GM12878 (cell line): ENCODE data around the gene GALR3. TPM values are rescaled to one million over a fixed set of nuclear protein-coding genes. Genes with fewer than 3 reads are reported as not detected.

Experiments used
- ATAC-seq: fragments of 200-7000 bp; cut with Tn5 transposase; 3 replicates; pipeline ENCODE4 v1.9.1; 2020; ENCODE audit warnings: mild to moderate bottlenecking, moderate library complexity
- BruUV-seq: library from RNA; stranded (reverse); fragments of 400-500 nt; replicated peaks from 2 replicates; lab custom pipeline; 2021; lab: Mats Ljungman, UMichigan
- CTCF ChIA-PET: fragments of 300-600 bp; sonication (Branson Sonifier 250); formaldehyde crosslinking; extraction: SDS; loops from one replicate; lab custom pipeline; 2021; ENCODE audit warnings: inconsistent platforms; lab: Yijun Ruan, JAX
- POLR2A ChIA-PET: fragments of 350-600 bp; formaldehyde crosslinking; extraction: SDS; loops from one replicate; lab custom pipeline; 2021; ENCODE audit warnings: inconsistent platforms; lab: Charles Lee
- RAD21 ChIA-PET: fragments of 300-600 bp; sonication (Branson Sonifier 250); formaldehyde crosslinking; loops from one replicate; lab custom pipeline; 2023; ENCODE audit warnings: antibody characterized with exemption; ENCODE audit not compliant: unreplicated experiment; lab: Charles Lee
- SMC1A ChIA-PET: fragments of 300-600 bp; sonication (Branson Sonifier 250); formaldehyde crosslinking; loops from one replicate; lab custom pipeline; 2023; ENCODE audit not compliant: unreplicated experiment, uncharacterized antibody; lab: Charles Lee
- DNase-seq: peaks from one replicate; pipeline ENCODE4 v3.0.0-alpha.2; 2011; ENCODE audit warnings: low read depth, low spot score
- FAIRE-seq: peaks from 3 replicates; lab custom pipeline; 2011; peaks lifted over from hg19 to GRCh38; lab: Jason Lieb, UNC
- H2AFZ ChIP-seq: 2 replicates; pipeline ENCODE4 v1.6.0; 2011; ENCODE audit warnings: low read depth, low read length, control low read depth; ENCODE audit not compliant: control insufficient read depth
- H3K27ac ChIP-seq: 2 replicates; pipeline ENCODE4 v1.5.1; 2011; ENCODE audit warnings: control low read depth; ENCODE audit not compliant: control insufficient read depth, insufficient read depth
- H3K27me3 ChIP-seq, 2 experiments: replicated peaks in 1 of 2; 2 replicates each; pipeline versions ENCODE4 v1.6.0 to v1.6.1; 2011; ENCODE audit warnings: low read length in 1 of 2; ENCODE audit not compliant: control insufficient read depth in 2 of 2, insufficient read depth in 2 of 2
- H3K36me3 ChIP-seq, 2 experiments: 2 replicates each; pipeline ENCODE4 v1.5.1; 2011; ENCODE audit warnings: low read length in 1 of 2; ENCODE audit not compliant: control insufficient read depth in 2 of 2, insufficient read depth in 2 of 2
- H3K4me1 ChIP-seq: 2 replicates; pipeline ENCODE4 v1.6.1; 2011; ENCODE audit warnings: mild to moderate bottlenecking, low read length, moderate library complexity, mixed read lengths; ENCODE audit not compliant: control insufficient read depth, insufficient read depth
- H3K4me2 ChIP-seq: 2 replicates; pipeline ENCODE4 v1.6.0; 2011; ENCODE audit warnings: control low read depth; ENCODE audit not compliant: control insufficient read depth, insufficient read depth
- H3K4me3 ChIP-seq: fragments of 200-600 bp; sonication (generic); 2 replicates; pipeline ENCODE4 v1.5.1; 2016
- H3K79me2 ChIP-seq: 2 replicates; pipeline ENCODE4 v1.6.0; 2011; ENCODE audit warnings: low read length; ENCODE audit not compliant: control insufficient read depth, insufficient read depth
- H3K9ac ChIP-seq: 2 replicates; pipeline ENCODE4 v1.8.0; 2011; ENCODE audit warnings: low read length, control low read depth, mixed read lengths; ENCODE audit not compliant: control insufficient read depth, insufficient read depth
- H3K9me3 ChIP-seq: replicated peaks from 3 replicates; pipeline ENCODE4 v1.5.1; 2011; ENCODE audit warnings: mild to moderate bottlenecking, low read length; ENCODE audit not compliant: control insufficient read depth, insufficient read depth
- H4K20me1 ChIP-seq: 2 replicates; pipeline ENCODE4 v1.6.0; 2011; ENCODE audit not compliant: control insufficient read depth, insufficient read depth
- ATF7 ChIP-seq: fragments of 450-650 bp; IDR thresholded peaks from 2 replicates; pipeline ENCODE4 v1.6.1; 2016; ENCODE audit warnings: low read depth, mild to moderate bottlenecking
- BACH1 ChIP-seq: fragments of 450-650 bp; IDR thresholded peaks from 2 replicates; pipeline ENCODE4 v1.6.1; 2017; ENCODE audit warnings: mild to moderate bottlenecking, borderline replicate concordance
- BCL11A ChIP-seq: IDR thresholded peaks from 2 replicates; pipeline ENCODE4 v1.6.1; 2011; ENCODE audit warnings: low read depth, low read length
- HDAC6 ChIP-seq: fragments of 200-600 bp; sonication (generic); IDR thresholded peaks from one replicate; pipeline ENCODE4 v1.8.0; 2017; ENCODE audit warnings: antibody characterized with exemption; ENCODE audit not compliant: unreplicated experiment
- IRF5 ChIP-seq: fragments of 450-650 bp; IDR thresholded peaks from 2 replicates; pipeline ENCODE4 v1.6.1; 2017; ENCODE audit warnings: borderline replicate concordance
- MLLT1 ChIP-seq: fragments of 450-650 bp; IDR thresholded peaks from 2 replicates; pipeline ENCODE4 v1.6.1; 2016; ENCODE audit warnings: mild to moderate bottlenecking
- MYC ChIP-seq: IDR thresholded peaks from 2 replicates; pipeline ENCODE4 v1.6.1; 2011; ENCODE audit warnings: mild to moderate bottlenecking, low read length, moderate library complexity, inconsistent platforms; ENCODE audit not compliant: insufficient read depth, insufficient replicate concordance, insufficient read length, severe bottlenecking
- RAD21 ChIP-seq: IDR thresholded peaks from 2 replicates; pipeline ENCODE4 v1.6.1; 2011; ENCODE audit warnings: mild to moderate bottlenecking, low read depth, low read length, moderate library complexity; ENCODE audit not compliant: insufficient read depth
- RBBP5 ChIP-seq: fragments of 200-600 bp; sonication (generic); conservative IDR thresholded peaks from 2 replicates; pipeline ENCODE4 v1.6.1; 2016
- SMC3 ChIP-seq: IDR thresholded peaks from 2 replicates; pipeline ENCODE4 v1.6.1; 2011; ENCODE audit warnings: low read length, improper control_type of control experiment, borderline replicate concordance
- SUPT20H ChIP-seq: IDR thresholded peaks from 2 replicates; pipeline ENCODE4 v1.6.1; 2011; ENCODE audit warnings: low read depth, mild to moderate bottlenecking, low read length, moderate library complexity, borderline replicate concordance; ENCODE audit not compliant: control insufficient read depth
- TBL1XR1 ChIP-seq: IDR thresholded peaks from 2 replicates; pipeline ENCODE4 v1.6.1; 2012; ENCODE audit warnings: low read depth, low read length, improper control_type of control experiment
- TCF12 ChIP-seq: IDR thresholded peaks from 2 replicates; pipeline ENCODE4 v1.6.1; 2011; ENCODE audit warnings: low read depth, mild to moderate bottlenecking, low read length
- ZBTB33 ChIP-seq: fragments of 450-650 bp; IDR thresholded peaks from 2 replicates; pipeline ENCODE4 v1.6.1; 2017; ENCODE audit warnings: mild to moderate bottlenecking
- ZNF217 ChIP-seq: fragments of 450-650 bp; IDR thresholded peaks from 2 replicates; pipeline ENCODE4 v1.6.1; 2017; ENCODE audit warnings: antibody characterized with exemption, mild to moderate bottlenecking
- WGBS: methylation state at CpG from one replicate; pipeline ENCODE4 v1.1.6; 2016; ENCODE audit warnings: low lambda C conversion rate; ENCODE audit not compliant: insufficient replicate concordance, insufficient coverage; ENCODE audit errors: missing lambda C conversion rate; 5-methylcytosine and 5-hydroxymethylcytosine counted together
- in situ Hi-C: fragments of 300-500 bp; cut with MboI; formaldehyde crosslinking; loops from 9 replicates; pipeline ENCODE4 v1.14.3; 2018; ENCODE audit warnings: mixed read lengths
- intact Hi-C: fragments of 100-400 bp; cut with micrococcal nuclease; formaldehyde crosslinking; loops from one replicate; pipeline ENCODE4 v1.14.2; 2022; ENCODE audit not compliant: unreplicated experiment
- polyA plus RNA-seq, 11 experiments: library from polyadenylated mRNA; depleted of rRNA in 4 of 11; unstranded in 6 of 11; stranded (reverse) in 5 of 11; fragments of >200 nt; fragmentation: Nextera tagmentation in 4 of 11; fragmentation: Illumina TruSeq in 1 of 11; extraction: Ambion mirVana in 4 of 11; extraction: Trizol in 1 of 11; gene quantifications; 1 replicate in 1 of 11; 2 replicates in 10 of 11; pipeline versions ENCODE4 v1.2.1 to v1.2.3, GENCODE V29; 2011 to 2016; ENCODE audit warnings: inconsistent platforms in 2 of 11, missing spikeins in 2 of 11, low read depth in 1 of 11
- total RNA-seq, 4 experiments: library from RNA; depleted of rRNA in 3 of 4; stranded (reverse); fragments of >200 nt in 3 of 4; fragmentation: Illumina TruSeq in 1 of 4; extraction: Trizol in 1 of 4; gene quantifications; 2 replicates each; pipeline versions ENCODE4 v1.2.1 to v1.2.3, GENCODE V29; 2013 to 2021
- TF ChIP-seq, protein P1 (sequence below): IDR thresholded peaks from 2 replicates; pipeline ENCODE4 v1.6.1; 2011; ENCODE audit warnings: borderline replicate concordance, low read depth, mild to moderate bottlenecking, moderate library complexity, mixed read lengths, low read length; ENCODE audit not compliant: insufficient read depth; ENCODE audit errors: extremely low read length

The GALR3 gene
- total and polyA plus RNA-seq, 10 of the 15 experiments (the other 5 are each of a cell fraction or from before 2014, with no cell fraction given) = not detected

DNA sequence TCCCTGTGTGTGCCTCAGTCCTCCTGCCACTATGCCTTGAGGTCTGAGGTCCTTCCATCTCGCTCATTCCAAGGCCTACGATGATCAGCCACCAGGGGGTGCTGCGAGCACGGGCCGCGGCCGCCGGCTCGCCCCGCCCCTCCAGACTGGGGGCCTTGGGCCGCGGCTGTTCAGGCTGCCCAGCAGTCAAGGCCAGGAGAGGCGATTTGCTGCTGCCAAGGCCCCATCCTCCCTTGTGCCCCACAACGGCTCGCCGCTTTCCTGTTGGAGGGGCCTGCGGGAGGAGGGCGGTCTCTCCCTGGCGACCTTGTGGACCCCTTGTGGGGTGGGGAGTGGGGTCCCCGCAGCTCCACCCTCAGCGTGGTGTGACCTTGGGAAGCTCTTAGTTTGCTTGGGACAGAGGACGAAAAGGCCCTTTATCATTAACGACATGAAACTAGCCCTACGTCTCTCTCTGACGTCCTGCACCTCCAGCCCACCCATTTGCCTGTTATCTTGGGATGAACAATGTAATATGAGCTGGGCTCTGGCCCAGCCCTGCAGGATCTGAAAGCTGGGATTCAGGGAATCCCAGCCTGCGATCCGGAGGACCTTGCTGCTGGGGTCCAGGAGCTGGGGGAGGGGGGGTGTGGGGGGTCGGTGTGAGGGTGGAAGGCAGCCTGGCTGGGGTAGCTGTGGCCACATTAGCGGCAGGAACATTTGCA is 5.3 kb upstream of the GALR3 start:
- 14% methylated on average over 29 of the region's 29 CpGs for WGBS
- Histone ChIP-seq H3K27ac (no peak overlapping the region), H2AFZ (peak overlapping the region; percentile 42), H3K79me2 (no peaks in the 10 kb centered on the region), H3K4me3 (peak overlapping the region; percentile 37; the same call in 1 of the 2 replicates), H3K4me1 (peaks cover 10% of the 10 kb centered on the region), H3K4me2 (peak overlapping the region; percentile 66), H3K27me3 (peaks cover 0 to 2% of the 10 kb centered on the region in 2 experiments; a peak in 2 of 4 replicates), H3K36me3 (no peaks in the 10 kb centered on the region), H3K9me3 (no peaks in the 10 kb centered on the region), H3K9ac (no peak overlapping the region), H4K20me1 (no peaks in the 10 kb centered on the region)
- in situ Hi-C loops = loop anchor here (5.0 kb wide), 2 partner anchors 44 to 144 kb away; no protein-coding TSS in a partner anchor
- SMC1A ChIA-PET = interaction anchor here (0.8 to 5.2 kb wide), 6 partner anchors 45 to 226 kb away, joined by 3 to 53 read pairs (median 4); no protein-coding TSS in a partner anchor
- POLR2A ChIA-PET = interaction anchor here (0.5 to 0.6 kb wide), 2 partner anchors 16 to 43 kb away, joined by 3 read pairs; no protein-coding TSS in a partner anchor
- intact Hi-C loops = loop anchor here (1.0 to 5.0 kb wide), 3 partner anchors 45 to 147 kb away; no protein-coding TSS in a partner anchor
- BruUV-seq = no TSS peak
- no peak for DNase-seq
- RAD21 ChIA-PET = interaction anchor here (0.6 to 3.0 kb wide), 11 partner anchors 10 to 252 kb away, joined by 3 to 18 read pairs (median 4); partner anchors contain the start of genes C22orf23, GCAT, PDXP and POLR2F
- peak; percentile 96 for ATAC-seq
- peak; percentile 92 for FAIRE-seq
- CTCF ChIA-PET = interaction anchor here (0.6 to 8.7 kb wide), 33 partner anchors 9 to 777 kb away, joined by 3 to 121 read pairs (median 4); partner anchors contain the start of genes ANKRD54, EIF3L and GCAT
- TF ChIP-seq MYC = no peak
- TF ChIP-seq ZBTB33 = no peak
- TF ChIP-seq SUPT20H = no peak
- no peak for TF ChIP-seq TCF12
- no peak for TF ChIP-seq ATF7
- TF ChIP-seq BCL11A = no peak
- peak; percentile 82 for TF ChIP-seq RAD21
- TF ChIP-seq MLLT1 = no peak
- TF ChIP-seq BACH1 = peak; percentile 49; the same call in 1 of the 2 replicates
- no peak for TF ChIP-seq RBBP5
- no peak for TF ChIP-seq HDAC6
- TF ChIP-seq IRF5 = no peak
- 0 out of 2 replicates have a peak, but pooled peaks have one; percentile 37 for TF ChIP-seq TBL1XR1
- no peak for TF ChIP-seq ZNF217
- peak; percentile 77 for TF ChIP-seq SMC3
- TF ChIP-seq, protein P1, sequence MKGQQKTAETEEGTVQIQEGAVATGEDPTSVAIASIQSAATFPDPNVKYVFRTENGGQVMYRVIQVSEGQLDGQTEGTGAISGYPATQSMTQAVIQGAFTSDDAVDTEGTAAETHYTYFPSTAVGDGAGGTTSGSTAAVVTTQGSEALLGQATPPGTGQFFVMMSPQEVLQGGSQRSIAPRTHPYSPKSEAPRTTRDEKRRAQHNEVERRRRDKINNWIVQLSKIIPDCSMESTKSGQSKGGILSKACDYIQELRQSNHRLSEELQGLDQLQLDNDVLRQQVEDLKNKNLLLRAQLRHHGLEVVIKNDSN = no peak
